HK-2 (cell line): ENCODE results near the gene MSMO1.

Source experiments
- DNase-seq: peaks from one replicate; pipeline ENCODE4 v3.0.0-alpha.2; 2018; ENCODE audit not compliant: unreplicated experiment

Gene MSMO1

DNA sequence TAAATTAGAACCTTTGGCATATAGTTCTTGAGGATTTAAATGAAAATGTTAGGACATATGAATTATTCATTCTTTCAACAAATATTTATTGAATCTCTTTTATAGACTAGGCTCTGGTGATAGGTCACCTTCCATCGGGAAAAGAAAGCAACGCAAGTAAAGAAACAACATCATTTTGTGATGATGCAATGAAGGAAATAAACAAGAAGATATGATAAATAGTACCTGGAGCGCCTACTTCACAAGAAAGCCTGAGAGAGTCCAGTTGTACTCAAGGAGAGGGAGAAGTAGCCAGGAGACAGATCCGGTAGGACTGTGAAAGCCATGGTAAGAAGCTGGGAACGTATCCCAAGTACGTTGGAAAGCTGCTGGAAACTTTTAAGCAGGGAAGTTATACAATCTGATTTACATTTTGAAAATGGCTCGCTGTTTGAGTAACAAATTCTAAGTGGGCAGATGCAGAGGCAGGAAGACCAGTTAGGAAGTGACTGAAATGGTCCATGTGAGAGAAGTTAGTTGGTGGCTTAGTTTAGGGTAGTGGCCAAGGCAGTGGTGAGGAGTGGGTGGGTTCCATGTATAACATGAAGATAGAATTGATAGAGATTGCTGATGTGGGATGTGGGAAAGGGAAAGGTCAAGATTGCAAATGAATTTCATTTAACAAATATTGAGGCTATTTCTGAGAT lies 33.7 kb downstream of the MSMO1 start:
- no peak for DNase-seq

DNA sequence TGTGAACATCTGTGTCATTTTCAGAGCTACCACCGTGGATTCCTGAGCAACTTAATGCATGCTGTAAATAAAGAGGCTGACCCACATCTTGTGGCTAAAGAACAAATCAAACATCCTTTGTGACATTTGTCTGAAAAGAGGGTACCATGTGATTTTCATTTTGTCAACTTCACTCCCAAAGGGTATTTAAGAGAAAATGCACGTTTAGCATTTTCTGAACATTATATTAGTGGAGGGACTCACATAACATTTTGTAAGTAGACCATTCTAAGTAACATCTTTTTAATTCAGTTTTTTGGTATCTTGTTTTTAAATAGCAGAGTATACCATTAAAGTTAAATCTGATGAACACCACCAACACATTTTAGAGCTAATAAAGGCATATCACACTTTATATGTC lies 34.3 kb downstream of the MSMO1 start:
- DNase-seq: no peak

- DNase-seq: no peak
Observed at GRCh38 chr4:165364452-165365080, 37.1 kb downstream of the MSMO1 start.

DNA sequence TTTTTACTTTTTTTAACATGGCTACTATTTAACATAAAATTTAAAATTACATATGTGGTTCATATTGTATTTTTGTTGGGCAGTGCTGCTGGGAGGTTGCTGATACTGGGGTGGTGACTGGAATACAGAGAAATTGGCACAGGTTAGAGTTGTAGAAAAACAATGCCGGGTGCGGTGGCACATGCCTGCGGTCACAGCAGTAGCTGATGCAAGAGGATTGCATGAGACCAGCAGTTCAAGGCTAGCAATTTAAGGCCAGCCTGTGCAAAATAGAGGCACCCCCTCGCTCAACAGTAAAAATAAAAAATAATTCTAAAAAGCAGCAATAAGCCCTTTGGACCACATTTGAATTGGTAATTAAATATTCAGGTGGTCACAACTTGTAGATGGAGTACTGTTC lies 39.6 kb downstream of the MSMO1 start:
- no peak for DNase-seq

GRCh38 chr4:165368114-165368513 lies 40.6 kb downstream of the MSMO1 start:
- DNase-seq: no peak

DNA sequence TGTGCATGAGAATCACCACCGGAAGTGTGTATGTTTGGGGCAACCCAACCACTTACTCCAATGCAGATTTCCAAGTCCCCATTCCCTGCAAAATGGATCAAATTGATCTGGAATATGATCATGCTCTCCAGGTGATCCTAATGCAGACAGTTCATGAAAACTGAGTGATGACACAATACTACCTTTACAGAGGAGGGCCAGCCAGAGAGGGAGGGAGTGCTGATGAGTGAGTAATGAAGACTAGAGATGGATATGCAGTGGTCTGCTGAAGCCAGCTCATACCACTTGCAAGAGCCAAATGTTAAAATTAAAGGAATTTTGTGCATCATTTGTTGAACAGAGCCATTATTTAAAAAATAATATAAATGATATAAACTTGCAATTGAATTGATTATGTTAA lies 41.1 kb downstream of the MSMO1 start:
- DNase-seq: no peak

DNA sequence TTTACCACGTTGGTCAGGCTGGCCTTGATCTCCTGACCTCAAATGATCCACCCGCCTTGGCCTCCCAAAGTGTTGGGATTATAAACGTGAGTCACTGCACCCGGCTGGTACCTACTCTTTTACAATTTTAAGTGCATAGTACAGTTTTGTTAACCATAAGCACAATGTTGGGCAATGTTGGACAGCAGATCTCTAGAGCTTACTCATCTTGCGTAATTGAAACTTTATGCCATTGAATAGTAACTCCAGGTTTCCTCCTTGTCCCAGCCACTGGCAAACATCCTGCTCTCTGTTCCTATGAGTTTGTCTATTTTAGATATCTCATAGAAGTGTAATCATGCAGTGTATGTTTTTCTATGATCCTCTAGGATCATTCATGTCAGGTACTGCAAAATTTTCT lies 42.1 kb downstream of the MSMO1 start:
- DNase-seq: no peak

- no peak for DNase-seq
Observed at GRCh38 chr4:165370530-165370929, 43.1 kb downstream of the MSMO1 start.

- DNase-seq: no peak
Observed at GRCh38 chr4:165375465-165375864, 48.0 kb downstream of the MSMO1 start.

DNA sequence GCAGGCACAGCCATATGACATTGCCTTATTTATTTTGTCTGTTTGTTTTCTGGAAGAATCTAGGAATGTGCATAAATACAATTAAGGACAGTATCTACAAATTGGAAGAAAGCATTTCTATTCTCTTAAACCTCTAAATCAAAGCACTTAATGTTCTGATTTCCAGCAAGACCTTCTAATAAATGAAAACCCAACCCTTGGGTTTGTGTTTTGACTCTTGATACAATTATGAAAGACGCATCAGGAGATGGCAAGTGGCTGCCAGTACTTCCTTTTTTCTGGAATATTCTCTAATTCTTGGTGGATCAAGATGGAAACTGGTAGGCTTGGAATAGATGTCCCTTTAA lies 50.9 kb downstream of the MSMO1 start:
- DNase-seq: no peak

DNA sequence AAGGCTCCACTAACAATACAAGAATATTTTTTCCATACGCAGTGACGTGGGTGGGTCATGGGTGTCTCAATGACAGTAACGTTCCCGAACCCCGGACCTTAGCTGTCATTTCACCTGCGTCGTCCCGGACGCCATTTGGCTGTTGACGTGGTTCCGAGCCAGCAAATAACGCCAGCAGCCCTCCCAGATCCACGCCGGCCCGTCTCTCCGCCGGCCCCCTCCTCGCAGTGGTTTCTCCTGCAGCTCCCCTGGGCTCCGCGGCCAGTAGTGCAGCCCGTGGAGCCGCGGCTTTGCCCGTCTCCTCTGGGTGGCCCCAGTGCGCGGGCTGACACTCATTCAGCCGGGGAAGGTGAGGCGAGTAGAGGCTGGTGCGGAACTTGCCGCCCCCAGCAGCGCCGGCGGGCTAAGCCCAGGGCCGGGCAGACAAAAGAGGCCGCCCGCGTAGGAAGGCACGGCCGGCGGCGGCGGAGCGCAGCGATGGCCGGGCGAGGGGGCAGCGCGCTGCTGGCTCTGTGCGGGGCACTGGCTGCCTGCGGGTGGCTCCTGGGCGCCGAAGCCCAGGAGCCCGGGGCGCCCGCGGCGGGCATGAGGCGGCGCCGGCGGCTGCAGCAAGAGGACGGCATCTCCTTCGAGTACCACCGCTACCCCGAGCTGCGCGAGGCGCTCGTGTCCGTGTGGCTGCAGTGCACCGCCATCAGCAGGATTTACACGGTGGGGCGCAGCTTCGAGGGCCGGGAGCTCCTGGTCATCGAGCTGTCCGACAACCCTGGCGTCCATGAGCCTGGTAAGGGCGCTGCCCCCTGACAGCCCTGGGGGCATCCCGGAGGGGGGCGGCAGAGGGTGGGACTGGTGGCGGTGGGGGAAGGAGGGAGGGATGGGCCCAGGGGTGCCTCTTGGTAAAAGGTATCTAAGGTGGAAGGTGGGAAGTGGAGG lies 51.5 kb downstream of the MSMO1 start, which contains the start of gene CPE:
TSS of gene CPE (plus strand) at position 264 of the 933 bp plus-strand sequence. CDS start at position 478, 214 bp downstream.
- peak; percentile 89 for DNase-seq

- no peak for DNase-seq
Observed at GRCh38 chr4:165379678-165380064, 52.2 kb downstream of the MSMO1 start.

DNA sequence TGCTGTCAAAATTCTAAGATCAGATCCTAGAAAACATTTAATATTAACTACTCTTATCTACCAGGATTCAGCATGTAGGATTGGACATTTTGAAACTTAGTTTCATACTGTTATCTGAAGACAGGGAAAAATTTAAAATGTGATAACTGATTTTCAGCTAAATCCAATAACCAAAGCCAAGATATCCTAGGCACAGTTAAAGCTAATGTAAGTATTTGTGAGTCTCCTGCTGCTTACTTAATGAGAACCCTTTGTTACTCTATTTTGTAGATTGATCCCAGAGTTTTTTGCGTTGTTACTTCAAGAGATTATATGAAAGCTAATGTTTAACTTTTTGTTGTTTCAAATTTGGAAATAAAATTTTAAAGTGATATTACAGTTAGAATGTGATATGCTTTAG lies 53.3 kb downstream of the MSMO1 start:
- DNase-seq: no peak

DNA sequence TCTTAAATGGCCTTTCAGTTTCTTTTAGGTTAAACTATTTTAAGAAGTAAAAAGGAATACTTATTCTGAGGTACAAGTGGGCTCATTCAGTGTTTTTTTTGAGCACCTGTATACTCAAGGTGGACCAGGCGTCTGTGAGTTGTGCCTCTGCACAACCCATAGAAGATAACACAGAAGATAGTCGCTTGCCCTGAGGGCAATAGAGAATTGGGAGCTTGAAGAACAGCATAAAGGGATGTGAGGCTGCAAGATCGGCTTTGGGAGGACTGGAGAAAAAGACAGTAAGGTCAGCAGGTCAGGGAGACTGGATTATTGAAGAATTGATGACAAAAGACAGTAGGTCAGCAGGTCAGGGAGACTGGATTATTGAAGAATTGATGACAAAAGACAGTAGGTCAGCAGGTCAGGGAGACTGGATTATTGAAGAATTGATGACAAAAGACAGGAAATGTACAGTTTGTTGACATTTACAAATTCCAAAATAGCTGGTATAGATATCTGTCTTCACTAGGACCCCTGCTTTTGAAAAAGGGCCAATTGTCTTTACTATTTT lies 54.4 kb downstream of the MSMO1 start:
- no peak for DNase-seq

- no peak for DNase-seq
Observed at GRCh38 chr4:165382640-165383039, 55.2 kb downstream of the MSMO1 start.

GRCh38 chr4:165383591-165384073 lies 56.2 kb downstream of the MSMO1 start:
- DNase-seq: no peak

DNA sequence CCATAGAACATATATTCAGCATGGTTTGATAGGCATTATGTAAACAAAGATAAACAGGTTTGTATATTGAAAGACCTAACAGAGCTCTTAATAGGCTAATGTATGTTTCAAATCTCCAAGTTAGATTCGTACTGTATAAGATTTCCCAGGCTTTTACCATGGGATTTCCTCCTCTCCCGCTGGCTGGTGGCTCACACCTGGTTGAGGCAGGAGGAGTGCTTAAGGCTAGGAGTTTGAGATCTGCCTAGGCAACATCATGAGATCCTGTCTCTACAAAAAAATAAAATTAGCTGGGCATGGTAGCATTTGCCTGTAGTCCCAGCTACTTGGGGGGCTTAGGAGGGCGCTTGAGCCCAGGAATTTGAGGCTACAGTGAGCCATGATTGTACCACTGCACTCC lies 56.7 kb downstream of the MSMO1 start:
- no peak for DNase-seq

DNA sequence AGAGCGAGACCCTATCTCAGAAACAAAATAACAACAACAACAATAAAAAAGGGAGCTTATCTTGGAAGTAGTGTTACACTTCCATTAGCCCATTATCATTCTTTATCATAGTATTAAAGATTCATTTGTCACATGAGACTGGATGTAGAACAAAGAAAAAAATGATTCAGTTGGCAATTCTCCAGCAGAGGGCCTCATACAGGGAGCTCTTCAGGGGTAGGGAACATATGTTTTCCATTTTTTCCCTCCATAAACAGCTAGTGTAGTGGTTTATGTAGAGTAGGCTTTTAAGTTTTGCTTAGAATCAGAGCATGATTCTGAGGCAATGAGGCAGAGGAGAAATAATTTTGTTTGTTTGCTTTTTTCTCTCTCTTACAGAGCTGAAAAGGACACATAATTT lies 57.1 kb downstream of the MSMO1 start:
- no peak for DNase-seq

DNA sequence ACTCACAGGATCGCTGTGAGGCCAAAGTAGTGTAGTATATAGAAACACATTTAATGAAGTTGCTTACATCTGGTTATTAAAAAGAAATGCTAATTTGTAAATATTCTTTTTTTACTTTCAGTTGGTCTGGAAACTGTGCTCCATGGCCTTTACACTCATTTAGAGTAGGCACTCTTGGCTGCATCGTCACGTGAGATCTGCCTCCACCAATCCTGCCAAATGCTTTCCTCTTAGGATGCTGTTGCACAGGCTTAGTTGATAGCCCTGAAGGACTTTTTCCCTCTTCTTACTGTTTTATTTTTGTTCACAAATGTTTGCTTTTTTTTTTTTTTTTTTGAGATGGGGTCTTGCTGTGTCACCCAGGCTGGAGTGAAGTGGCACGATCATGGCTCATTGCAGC lies 57.7 kb downstream of the MSMO1 start:
- no peak for DNase-seq

GRCh38 chr4:165386328-165386727 lies 58.9 kb downstream of the MSMO1 start:
- no peak for DNase-seq

- no peak for DNase-seq
Observed at GRCh38 chr4:165388756-165389155, 61.3 kb downstream of the MSMO1 start.
